Brain microvascular endothelial cell (primary cell): Measurements from ENCODE around the gene CRTC1.

Experiments used
- DNase-seq: peaks from one replicate; pipeline ENCODE4 v3.0.0-alpha.2; 2020
- H3K27ac ChIP-seq: fragments of 250-450 bp; sonication (Bioruptor Pico); 2 replicates; pipeline ENCODE4 v1.5.1; 2020; ENCODE audit warnings: mild to moderate bottlenecking, moderate library complexity
- H3K27me3 ChIP-seq: fragments of 250-450 bp; sonication (Bioruptor Pico); replicated peaks from 2 replicates; pipeline ENCODE4 v1.5.1; 2020; ENCODE audit warnings: mild to moderate bottlenecking
- H3K36me3 ChIP-seq: fragments of 250-450 bp; sonication (Bioruptor Pico); replicated peaks from 2 replicates; pipeline ENCODE4 v1.5.1; 2020; ENCODE audit warnings: mild to moderate bottlenecking
- H3K4me3 ChIP-seq: 2 replicates; pipeline ENCODE4 v1.5.1; 2011; ENCODE audit warnings: low read depth, mild to moderate bottlenecking, control low read depth, low read length, moderate library complexity
- CTCF ChIP-seq: IDR thresholded peaks from 2 replicates; pipeline ENCODE4 v1.5.1; 2011; ENCODE audit warnings: low read depth, mild to moderate bottlenecking, moderate library complexity, low read length, control low read depth, inconsistent platforms; ENCODE audit errors: missing control alignments
- in situ Hi-C: cut with HindIII; loops from 2 replicates; pipeline ENCODE4 v1.10.0; 2017; ENCODE audit warnings: low sequenced_read_pairs, low pct_ligation_motif_present

The CRTC1 gene

GRCh38 chr19:18637673-18638630 lies 45.5 kb upstream of the CRTC1 start:
- TF ChIP-seq CTCF = no peak
- Histone ChIP-seq H3K4me3 (peak overlapping the region; percentile 71), H3K36me3 (no peaks in the 10 kb centered on the region), H3K27me3 (no peaks in the 10 kb centered on the region), H3K27ac (no peak overlapping the region)
- no peak for DNase-seq
- in situ Hi-C loops = no loop called here

GRCh38 chr19:18639706-18640243 lies 43.7 kb upstream of the CRTC1 start:
- in situ Hi-C loops = no loop called here
- H3K27ac ChIP-seq = no peak overlapping the region
- no peak for DNase-seq
- TF ChIP-seq CTCF = no peak
- no peaks in the 10 kb centered on the region for H3K36me3 ChIP-seq
- H3K4me3 ChIP-seq = no peak overlapping the region
- no peaks in the 10 kb centered on the region for H3K27me3 ChIP-seq

GRCh38 chr19:18644196-18645034 lies 39.1 kb upstream of the CRTC1 start:
- H3K27ac ChIP-seq = no peak overlapping the region

GRCh38 chr19:18645035-18645511 lies 38.4 kb upstream of the CRTC1 start:
- H3K27me3 ChIP-seq = no peaks in the 10 kb centered on the region
- in situ Hi-C loops = no loop called here
- no peak overlapping the region for H3K27ac ChIP-seq
- DNase-seq = no peak
- H3K36me3 ChIP-seq = no peaks in the 10 kb centered on the region
- no peak overlapping the region for H3K4me3 ChIP-seq
- no peak for TF ChIP-seq CTCF

More at GRCh38 chr19:18644196-18645034, 39.1 kb upstream of the CRTC1 start:
- Histone ChIP-seq H3K27me3 (no peaks in the 10 kb centered on the region), H3K4me3 (no peak overlapping the region), H3K36me3 (no peaks in the 10 kb centered on the region)
- in situ Hi-C loops = no loop called here
- no peak for DNase-seq
- no peak for TF ChIP-seq CTCF

- TF ChIP-seq CTCF = no peak
- in situ Hi-C loops = no loop called here
These were observed 36.7 kb upstream of the CRTC1 start for GRCh38 chr19:18646535-18647370.

More at GRCh38 chr19:18646535-18647370, 36.7 kb upstream of the CRTC1 start:
- no peak overlapping the region for H3K4me3 ChIP-seq
- H3K27ac ChIP-seq = no peak overlapping the region
- H3K36me3 ChIP-seq = no peaks in the 10 kb centered on the region
- DNase-seq = no peak
- no peaks in the 10 kb centered on the region for H3K27me3 ChIP-seq
